Measurements from ENCODE around the gene LEF1. TPM values are rescaled to one million over a fixed set of nuclear protein-coding genes. Genes with fewer than 3 reads are reported as not detected.

Gene LEF1
- total RNA-seq, 1 experiment from 2014 or later = 22.3 TPM

- Histone ChIP-seq H3K27me3 (replicated peaks; ENCODE audit: control insufficient read depth, insufficient read depth, low read length) (no peaks in the 10 kb centered on the region), H3K4me1 (peaks cover 9% of the 10 kb centered on the region), H3K4me3 (ENCODE audit: low read depth, low read length) (no peak overlapping the region), H3K9me3 (0 out of 2 replicates have a peak, but pooled peaks cover 3% of the 10 kb centered on the region), H3K36me3 (ENCODE audit: control insufficient read depth, insufficient read depth, low read length) (no peaks in the 10 kb centered on the region)
- Mint-ChIP-seq H3K4me3 (ENCODE audit: unreplicated experiment) (no peak overlapping the region), H3K27me3 (ENCODE audit: insufficient read depth, unreplicated experiment) (no peaks in the 10 kb centered on the region), H3K4me1 (ENCODE audit: low read depth, unreplicated experiment) (peaks cover 12% of the 10 kb centered on the region), H3K36me3 (ENCODE audit: insufficient read depth, unreplicated experiment) (no peaks in the 10 kb centered on the region), H3K9me3 (ENCODE audit: unreplicated experiment) (no peaks in the 10 kb centered on the region), H3K27ac (ENCODE audit: unreplicated experiment) (no peak overlapping the region)
- intact Hi-C loops (cut with micrococcal nuclease; ENCODE audit: unreplicated experiment) = no loop called here
- CTCF ChIA-PET = no interaction called here
- TF ChIP-seq, protein P1, sequence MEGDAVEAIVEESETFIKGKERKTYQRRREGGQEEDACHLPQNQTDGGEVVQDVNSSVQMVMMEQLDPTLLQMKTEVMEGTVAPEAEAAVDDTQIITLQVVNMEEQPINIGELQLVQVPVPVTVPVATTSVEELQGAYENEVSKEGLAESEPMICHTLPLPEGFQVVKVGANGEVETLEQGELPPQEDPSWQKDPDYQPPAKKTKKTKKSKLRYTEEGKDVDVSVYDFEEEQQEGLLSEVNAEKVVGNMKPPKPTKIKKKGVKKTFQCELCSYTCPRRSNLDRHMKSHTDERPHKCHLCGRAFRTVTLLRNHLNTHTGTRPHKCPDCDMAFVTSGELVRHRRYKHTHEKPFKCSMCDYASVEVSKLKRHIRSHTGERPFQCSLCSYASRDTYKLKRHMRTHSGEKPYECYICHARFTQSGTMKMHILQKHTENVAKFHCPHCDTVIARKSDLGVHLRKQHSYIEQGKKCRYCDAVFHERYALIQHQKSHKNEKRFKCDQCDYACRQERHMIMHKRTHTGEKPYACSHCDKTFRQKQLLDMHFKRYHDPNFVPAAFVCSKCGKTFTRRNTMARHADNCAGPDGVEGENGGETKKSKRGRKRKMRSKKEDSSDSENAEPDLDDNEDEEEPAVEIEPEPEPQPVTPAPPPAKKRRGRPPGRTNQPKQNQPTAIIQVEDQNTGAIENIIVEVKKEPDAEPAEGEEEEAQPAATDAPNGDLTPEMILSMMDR (IDR thresholded peaks at IDR 0.05; ENCODE audit: insufficient read depth in 1 of 2, low read depth in 1 of 2, low read length in 1 of 2, severe bottlenecking in 1 of 2, unreplicated experiment in 1 of 2) = no peak
- POLR2A ChIA-PET = no interaction called here
- DNase-seq = no peak
- no TSS peak for BruUV-seq (replicated peaks)
Observed at GRCh38 chr4:108213723-108214122, 45.0 kb upstream of the LEF1 start.

DNA sequence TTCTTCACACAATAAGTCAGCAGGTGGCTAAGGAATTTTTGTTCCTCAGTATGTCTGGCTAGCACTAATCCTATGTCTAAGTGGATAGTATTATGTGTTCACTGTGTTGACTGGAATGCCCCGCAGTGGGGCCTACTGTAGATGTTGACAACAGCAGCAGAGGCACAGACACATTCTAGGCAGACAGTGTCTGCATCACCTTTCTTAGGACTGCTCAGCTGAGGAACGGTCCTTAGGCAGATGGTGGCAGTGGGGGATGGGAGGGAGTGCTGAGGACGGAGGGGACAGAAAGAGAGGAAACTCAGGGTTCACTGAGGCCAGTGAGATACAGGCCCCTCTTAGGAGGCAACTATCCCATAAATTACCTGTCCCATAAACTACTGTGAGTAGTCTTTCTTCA is 44.6 kb upstream of the LEF1 start:
- BruUV-seq (replicated peaks) = no TSS peak
- Mint-ChIP-seq H3K9me3 (ENCODE audit: unreplicated experiment) (no peaks in the 10 kb centered on the region), H3K27ac (ENCODE audit: unreplicated experiment) (no peak overlapping the region), H3K4me3 (ENCODE audit: unreplicated experiment) (no peak overlapping the region), H3K36me3 (ENCODE audit: insufficient read depth, unreplicated experiment) (no peaks in the 10 kb centered on the region), H3K4me1 (ENCODE audit: low read depth, unreplicated experiment) (peaks cover 12% of the 10 kb centered on the region), H3K27me3 (ENCODE audit: insufficient read depth, unreplicated experiment) (no peaks in the 10 kb centered on the region)
- Histone ChIP-seq H3K4me1 (peaks cover 9% of the 10 kb centered on the region), H3K36me3 (ENCODE audit: control insufficient read depth, insufficient read depth, low read length) (no peaks in the 10 kb centered on the region), H3K27me3 (replicated peaks; ENCODE audit: control insufficient read depth, insufficient read depth, low read length) (no peaks in the 10 kb centered on the region), H3K4me3 (ENCODE audit: low read depth, low read length) (no peak overlapping the region), H3K9me3 (0 out of 2 replicates have a peak, but pooled peaks cover 3% of the 10 kb centered on the region)
- intact Hi-C loops (cut with micrococcal nuclease; ENCODE audit: unreplicated experiment) = no loop called here
- TF ChIP-seq, protein P1 (IDR thresholded peaks at IDR 0.05; ENCODE audit: insufficient read depth in 1 of 2, low read depth in 1 of 2, low read length in 1 of 2, severe bottlenecking in 1 of 2, unreplicated experiment in 1 of 2) = no peak
- ChIA-PET POLR2A (no interaction called here), CTCF (no interaction called here)
- DNase-seq = no peak

GRCh38 chr4:108210989-108211835 is 42.5 kb upstream of the LEF1 start:
- H3K27me3 ChIP-seq (replicated peaks; ENCODE audit: control insufficient read depth, insufficient read depth, low read length) = no peaks in the 10 kb centered on the region
- peaks cover 9% of the 10 kb centered on the region for H3K4me1 ChIP-seq
- no peaks in the 10 kb centered on the region for H3K36me3 ChIP-seq (ENCODE audit: control insufficient read depth, insufficient read depth, low read length)
- no peaks in the 10 kb centered on the region for H3K9me3 ChIP-seq
- TF ChIP-seq, protein P1 (IDR thresholded peaks at IDR 0.05; ENCODE audit: insufficient read depth in 1 of 2, low read depth in 1 of 2, low read length in 1 of 2, severe bottlenecking in 1 of 2, unreplicated experiment in 1 of 2) = no peak
- no peak for DNase-seq
- Mint-ChIP-seq H3K9me3 (ENCODE audit: unreplicated experiment) (no peaks in the 10 kb centered on the region), H3K4me3 (ENCODE audit: unreplicated experiment) (no peak overlapping the region), H3K36me3 (ENCODE audit: insufficient read depth, unreplicated experiment) (no peaks in the 10 kb centered on the region), H3K4me1 (ENCODE audit: low read depth, unreplicated experiment) (peaks cover 12% of the 10 kb centered on the region), H3K27ac (ENCODE audit: unreplicated experiment) (no peak overlapping the region), H3K27me3 (ENCODE audit: insufficient read depth, unreplicated experiment) (no peaks in the 10 kb centered on the region)
- no peak overlapping the region for H3K4me3 ChIP-seq (ENCODE audit: low read depth, low read length)
- intact Hi-C loops (cut with micrococcal nuclease; ENCODE audit: unreplicated experiment) = no loop called here
- BruUV-seq (replicated peaks) = no TSS peak
- CTCF ChIA-PET = no interaction called here
- POLR2A ChIA-PET = no interaction called here
